Right lung (tissue), 5 donors: Measurements from ENCODE around the gene STYXL1. TPM values are rescaled to one million over a fixed set of nuclear protein-coding genes. Genes with fewer than 3 reads are reported as not detected.
"Not testable (repeated sequence)": the region's sequence is repeated elsewhere in the genome, so short reads cannot be mapped to it uniquely, and the experiment has no call there.

Source experiments
- DNase-seq, 2 donors: peaks; one replicate each; pipeline ENCODE4 v3.0.0-alpha.2; 2013
- polyA plus RNA-seq, 5 donors: library from polyadenylated mRNA; unstranded; fragments of 120-200 nt; gene quantifications; one replicate each; pipeline versions ENCODE4 v1.2.1 to v1.2.3, GENCODE V29; 2013; ENCODE audit warnings: inconsistent platforms in 1 of 5, low replicate concordance in 1 of 5; ENCODE audit not compliant: insufficient read length in 5 of 5, insufficient read depth in 1 of 5

Gene STYXL1
- polyA plus RNA-seq, 5 donors = 33.6 to 45.6 (median 43.2) TPM

GRCh38 chr7:76066716-76067503, 19.1 kb upstream of the STYXL1 start:
- no peak for DNase-seq

GRCh38 chr7:76065016-76065612, 17.3 kb upstream of the STYXL1 start:
- no peak for DNase-seq

GRCh38 chr7:76064208-76064970, 16.6 kb upstream of the STYXL1 start:
- DNase-seq = no peak

DNA sequence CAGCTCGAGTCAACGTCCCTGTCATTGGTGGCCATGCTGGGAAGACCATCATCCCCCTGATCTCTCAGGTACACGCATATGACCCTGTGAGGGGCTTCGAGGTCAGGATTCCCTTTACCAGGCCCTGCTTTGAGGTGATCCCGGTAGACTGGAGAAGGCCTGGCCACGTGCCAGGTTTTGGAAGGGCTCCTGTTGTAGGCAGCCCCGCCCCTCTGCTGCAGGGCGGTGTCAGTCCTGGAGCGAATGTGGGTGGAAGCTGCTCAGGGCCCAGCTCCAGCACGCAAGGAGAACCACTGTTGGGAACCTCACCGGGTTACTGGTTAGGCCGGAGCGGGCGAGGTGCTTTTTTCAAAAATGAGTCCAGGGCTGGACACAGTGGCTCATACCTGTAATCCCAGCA, 15.7 kb upstream of the STYXL1 start:
- DNase-seq = no peak

- no peak for DNase-seq
These were observed 15.3 kb upstream of the STYXL1 start for GRCh38 chr7:76063114-76063513.

DNA sequence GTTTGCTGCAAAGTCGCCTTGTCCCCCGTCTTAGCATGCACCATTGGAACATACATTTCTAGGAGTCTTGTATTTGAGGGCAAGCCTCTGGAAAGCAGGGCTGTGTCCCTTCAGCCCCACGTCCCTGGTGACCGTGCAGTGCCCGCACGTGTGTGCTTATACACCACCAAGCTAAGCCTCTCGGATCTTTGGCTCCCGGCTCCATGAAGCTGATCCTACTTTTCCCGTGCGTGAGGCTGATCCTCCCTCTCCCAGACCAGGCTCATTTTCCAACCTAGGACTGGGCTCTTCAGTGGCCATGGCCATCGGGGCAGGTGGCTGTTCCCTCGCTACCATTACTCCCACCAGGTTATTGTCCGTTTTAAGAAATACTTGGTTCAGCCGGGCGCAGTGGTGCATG, 14.5 kb upstream of the STYXL1 start:
- DNase-seq = no peak

GRCh38 chr7:76060842-76061241, 13.0 kb upstream of the STYXL1 start:
- DNase-seq = no peak

- DNase-seq = not testable (repeated sequence)
These were observed 10.9 kb upstream of the STYXL1 start for GRCh38 chr7:76058745-76059144.

DNA sequence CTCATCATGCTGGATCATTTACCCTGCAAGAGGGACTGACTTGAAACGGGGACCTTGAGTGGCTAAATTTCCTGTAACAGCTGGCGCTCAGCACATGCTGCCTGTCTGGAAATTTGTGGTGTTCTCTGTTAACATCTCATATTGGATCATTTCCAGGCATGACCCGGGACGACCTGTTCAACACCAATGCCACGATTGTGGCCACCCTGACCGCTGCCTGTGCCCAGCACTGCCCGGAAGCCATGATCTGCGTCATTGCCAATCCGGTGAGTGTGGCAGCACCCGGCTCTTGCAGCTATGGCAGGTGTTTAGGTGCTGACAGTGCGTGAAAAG, 10.0 kb upstream of the STYXL1 start:
- no peak for DNase-seq

DNA sequence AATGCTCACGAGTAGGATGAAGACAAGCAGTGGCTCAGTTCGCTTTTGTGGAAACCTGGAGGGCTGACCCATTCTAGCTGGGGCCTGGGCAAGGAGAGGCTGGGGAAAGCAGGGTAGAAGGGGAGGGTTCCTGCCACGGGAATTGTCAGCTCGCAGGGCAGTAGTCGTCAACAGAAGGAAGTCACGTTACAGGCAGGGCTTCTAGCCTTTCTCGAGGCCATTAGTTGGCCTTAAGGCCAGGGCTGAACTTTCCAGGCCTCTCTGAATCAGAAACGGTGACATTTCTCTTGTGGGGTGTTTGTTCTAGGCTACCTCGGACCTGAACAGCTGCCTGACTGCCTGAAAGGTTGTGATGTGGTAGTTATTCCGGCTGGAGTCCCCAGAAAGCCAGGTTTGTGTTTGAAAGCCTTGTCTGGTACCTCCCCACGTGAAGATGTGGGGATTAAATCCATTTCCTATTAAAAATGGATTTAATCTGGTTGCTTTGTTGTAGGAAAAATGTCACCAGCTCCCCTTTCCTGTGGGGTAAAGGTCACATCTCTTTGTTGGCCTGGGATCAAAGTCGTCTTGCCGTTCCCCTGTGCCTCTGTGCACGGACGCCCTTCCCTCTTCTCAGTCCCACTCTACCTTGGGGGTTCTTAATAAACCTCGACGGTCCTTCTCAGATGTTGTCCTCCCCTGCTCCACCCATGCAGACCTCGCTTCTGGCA, 9.5 kb upstream of the STYXL1 start:
- DNase-seq = no peak

DNA sequence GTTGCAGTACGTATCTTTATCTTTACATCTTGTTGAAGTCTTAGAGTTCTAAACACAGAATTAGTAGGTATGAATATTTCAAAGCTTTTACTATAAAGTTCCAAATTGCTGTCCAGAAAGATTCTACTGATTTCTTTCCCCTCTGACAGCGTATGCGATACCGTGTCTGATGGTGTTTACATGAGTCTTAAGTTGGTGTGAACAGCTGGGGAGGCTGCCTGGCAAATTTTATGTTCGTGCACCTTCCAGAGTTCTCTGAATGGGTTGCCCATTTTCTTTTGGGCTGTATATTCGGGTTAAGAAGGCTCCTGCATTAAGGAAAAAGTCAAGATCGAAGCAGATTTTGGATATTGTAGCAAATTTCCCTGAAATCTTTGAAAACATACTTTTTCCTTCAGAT, 8.4 kb upstream of the STYXL1 start:
- no peak for DNase-seq

DNA sequence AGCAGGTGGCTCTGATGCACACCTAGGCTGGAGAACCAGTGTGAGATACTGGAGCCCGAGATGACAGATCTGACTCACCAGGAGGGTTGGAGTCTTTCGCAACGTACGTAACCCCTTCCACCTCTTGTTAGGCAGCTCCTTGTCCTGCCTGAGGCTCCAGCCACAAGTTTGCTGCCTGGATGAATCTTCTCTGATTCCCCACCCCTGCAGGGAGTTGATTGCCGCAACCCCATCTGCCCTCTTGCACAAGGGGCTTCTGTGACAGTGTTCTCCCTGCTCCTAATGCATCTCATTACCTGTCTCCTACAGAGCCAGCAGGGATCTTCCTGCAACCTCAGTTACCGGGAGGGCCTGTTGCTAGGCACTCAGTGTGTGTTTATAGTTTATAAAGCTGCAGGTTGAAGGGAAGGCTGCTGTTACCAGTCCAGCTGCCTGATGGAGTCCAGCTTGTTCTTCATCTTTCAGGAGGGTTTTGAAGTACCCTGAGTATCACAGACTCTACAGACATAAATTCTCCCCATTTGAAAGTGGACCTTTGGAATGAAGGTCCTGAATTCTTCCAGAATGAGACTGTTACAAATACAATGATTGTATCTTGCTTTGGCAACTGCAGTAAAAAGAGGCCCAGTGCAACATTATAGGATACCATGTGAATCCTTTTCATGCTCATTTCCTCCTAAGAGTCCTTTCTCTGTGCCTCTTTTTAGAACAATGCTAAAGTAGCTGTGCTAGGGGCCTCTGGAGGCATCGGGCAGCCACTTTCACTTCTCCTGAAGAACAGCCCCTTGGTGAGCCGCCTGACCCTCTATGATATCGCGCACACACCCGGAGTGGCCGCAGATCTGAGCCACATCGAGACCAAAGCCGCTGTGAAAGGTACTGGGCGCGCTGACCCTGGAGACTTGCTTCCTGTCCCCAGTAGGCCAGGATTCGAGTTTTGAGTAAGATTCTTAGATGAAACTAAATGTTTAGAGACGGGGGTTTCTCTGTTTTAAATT, 6.6 kb upstream of the STYXL1 start:
- no peak for DNase-seq

GRCh38 chr7:76053461-76053860, 5.7 kb upstream of the STYXL1 start:
- DNase-seq = no peak

GRCh38 chr7:76052681-76053080, 4.9 kb upstream of the STYXL1 start:
- DNase-seq = not testable (repeated sequence)

DNA sequence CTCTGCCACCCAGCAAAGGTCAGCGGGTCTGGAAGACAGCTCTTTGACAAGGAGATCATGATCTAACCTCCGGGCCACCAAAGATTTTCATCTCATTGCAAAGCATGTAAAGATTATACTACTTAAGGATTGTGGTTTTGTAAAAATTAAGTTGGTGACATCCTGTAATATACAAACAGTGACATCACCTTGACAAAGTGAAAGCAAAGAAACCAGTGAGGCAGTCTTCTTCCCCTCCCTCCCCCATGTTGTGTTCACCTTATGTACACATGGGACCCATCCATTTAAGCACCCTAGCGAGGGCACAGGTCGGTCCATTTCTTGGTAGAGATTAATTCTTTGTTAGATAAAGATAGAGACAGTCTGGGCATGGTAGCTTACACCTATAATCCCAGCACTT, 4.0 kb upstream of the STYXL1 start:
- no peak for DNase-seq

GRCh38 chr7:76050545-76050944, 2.7 kb upstream of the STYXL1 start:
- no peak for DNase-seq

DNA sequence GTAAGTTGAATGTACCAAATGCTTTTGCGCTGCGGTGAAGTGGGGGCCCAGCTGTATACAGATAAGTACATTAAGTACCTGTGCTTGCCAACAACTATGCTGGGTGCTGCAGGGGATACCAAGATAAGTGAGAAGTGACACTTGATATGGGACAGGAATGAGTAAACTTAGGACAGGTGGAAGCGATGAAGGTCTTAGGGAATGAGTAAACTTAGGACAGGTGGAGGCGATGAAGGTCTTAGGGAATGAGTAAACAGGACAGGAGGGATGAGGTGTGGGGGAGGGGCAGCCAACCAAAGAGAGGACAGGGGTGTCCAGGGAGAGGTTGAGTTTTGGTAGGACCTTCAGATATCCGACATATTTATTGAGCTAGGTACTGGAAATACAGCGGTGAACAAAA, 1.5 kb upstream of the STYXL1 start:
- no peak for DNase-seq

DNA sequence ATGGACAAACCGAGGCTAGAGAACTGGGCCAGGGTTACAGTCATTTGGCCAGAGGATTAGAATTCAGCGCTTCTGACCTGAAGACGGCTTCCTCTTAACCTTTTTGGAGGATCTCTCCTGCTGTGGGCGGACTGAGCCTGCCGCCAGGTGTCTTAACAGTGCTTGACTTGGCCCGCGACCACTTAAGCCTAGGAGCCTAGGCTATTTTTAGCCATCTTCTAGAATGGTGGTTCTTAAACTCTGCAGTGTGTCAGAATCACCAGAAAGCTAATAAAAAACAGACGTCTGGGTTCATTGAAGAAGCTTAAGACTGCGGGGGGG, 828 bp upstream of the STYXL1 start:
- peak in 1 of 2 donors; percentile 19 for DNase-seq

DNA sequence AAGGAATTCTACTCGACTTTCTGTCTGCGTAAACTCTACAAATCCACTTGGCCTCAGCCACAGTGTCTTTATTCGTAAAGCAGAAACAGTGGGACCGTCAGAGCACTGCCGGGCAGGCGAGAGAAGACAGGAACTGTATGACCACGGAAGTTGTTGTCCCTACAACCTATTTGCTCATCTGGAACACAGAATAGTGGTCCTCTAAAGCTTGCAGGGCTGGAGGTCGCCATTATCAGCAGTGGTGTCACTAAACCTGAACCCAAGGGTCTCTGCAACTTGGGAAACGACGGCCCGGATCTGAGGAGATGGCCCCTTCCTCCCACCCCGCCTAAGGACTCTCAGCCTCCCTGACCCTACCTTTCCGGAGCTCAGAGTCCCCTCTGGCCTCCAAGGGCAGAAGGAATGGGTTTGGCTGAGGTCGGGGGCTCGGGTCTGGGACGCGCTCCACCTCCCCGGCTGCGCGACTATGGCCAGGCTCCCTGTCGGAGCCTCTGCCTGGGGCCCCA, 442 bp downstream of the STYXL1 start:
- DNase-seq = no peak

- no peak for DNase-seq
These were observed 3.4 kb downstream of the STYXL1 start for GRCh38 chr7:76044375-76044865.

- no peak for DNase-seq
These were observed 7.7 kb downstream of the STYXL1 start for GRCh38 chr7:76040126-76040525.
